ENCODE data around the gene MPLKIP.
"Not testable (repeated sequence)": the region's sequence is repeated elsewhere in the genome, so short reads cannot be mapped to it uniquely, and the experiment has no call there.

The MPLKIP gene

DNA sequence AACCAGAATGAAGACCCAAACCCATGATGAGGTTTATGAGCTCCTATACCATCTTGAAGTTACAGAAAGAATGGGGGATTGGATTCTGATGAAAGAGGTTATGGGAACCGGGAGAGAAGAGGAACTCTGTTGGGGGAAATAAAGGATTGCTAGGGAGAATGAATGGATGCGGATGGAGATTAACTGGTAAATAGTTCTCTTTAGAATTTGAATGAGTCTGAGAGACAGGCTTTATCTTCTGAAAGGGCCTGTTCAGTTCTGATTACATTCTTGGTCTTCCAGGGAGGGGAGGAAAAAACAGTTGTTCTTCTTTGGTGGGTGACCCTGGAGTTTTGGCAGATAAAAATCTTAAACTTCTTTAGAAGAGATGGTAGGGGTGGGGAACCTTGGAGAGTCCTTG is 14.2 kb upstream of the MPLKIP start:
- Histone ChIP-seq H3K36me3 (ENCODE audit: control insufficient read depth, insufficient read depth, low read length) (no peaks in the 10 kb centered on the region), H3K4me1 (ENCODE audit: control insufficient read depth, insufficient read depth, low read length) (no peaks in the 10 kb centered on the region), H3K27me3 (ENCODE audit: control insufficient read depth, insufficient read depth, low read length) (no peaks in the 10 kb centered on the region), H3K4me3 (ENCODE audit: low read length) (no peak overlapping the region), H3K9ac (ENCODE audit: low read length) (no peak overlapping the region), H3K27ac (ENCODE audit: low read depth, low read length) (no peak overlapping the region)

DNA sequence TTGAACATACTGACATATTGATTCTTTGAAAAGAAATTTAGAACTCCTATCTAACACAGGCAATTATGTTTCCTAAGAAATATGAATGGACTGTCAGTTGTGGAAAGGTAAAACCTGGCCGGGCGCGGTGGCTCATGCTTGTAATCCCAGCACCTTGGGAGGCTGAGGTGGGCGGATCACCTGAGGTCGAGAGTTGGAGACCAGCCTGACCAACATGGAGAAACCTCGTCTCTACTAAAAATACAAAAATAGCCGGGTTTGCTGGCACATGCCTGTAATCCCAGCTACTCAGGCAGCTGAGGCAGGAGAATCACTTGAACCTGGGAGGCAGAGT is 13.8 kb upstream of the MPLKIP start:
- not testable (repeated sequence) for H3K4me1 ChIP-seq (ENCODE audit: control insufficient read depth, insufficient read depth, low read length); H3K36me3 ChIP-seq (ENCODE audit: control insufficient read depth, insufficient read depth, low read length); H3K27ac ChIP-seq (ENCODE audit: low read depth, low read length); H3K9ac ChIP-seq (ENCODE audit: low read length); H3K27me3 ChIP-seq (ENCODE audit: control insufficient read depth, insufficient read depth, low read length); H3K4me3 ChIP-seq (ENCODE audit: low read length)

DNA sequence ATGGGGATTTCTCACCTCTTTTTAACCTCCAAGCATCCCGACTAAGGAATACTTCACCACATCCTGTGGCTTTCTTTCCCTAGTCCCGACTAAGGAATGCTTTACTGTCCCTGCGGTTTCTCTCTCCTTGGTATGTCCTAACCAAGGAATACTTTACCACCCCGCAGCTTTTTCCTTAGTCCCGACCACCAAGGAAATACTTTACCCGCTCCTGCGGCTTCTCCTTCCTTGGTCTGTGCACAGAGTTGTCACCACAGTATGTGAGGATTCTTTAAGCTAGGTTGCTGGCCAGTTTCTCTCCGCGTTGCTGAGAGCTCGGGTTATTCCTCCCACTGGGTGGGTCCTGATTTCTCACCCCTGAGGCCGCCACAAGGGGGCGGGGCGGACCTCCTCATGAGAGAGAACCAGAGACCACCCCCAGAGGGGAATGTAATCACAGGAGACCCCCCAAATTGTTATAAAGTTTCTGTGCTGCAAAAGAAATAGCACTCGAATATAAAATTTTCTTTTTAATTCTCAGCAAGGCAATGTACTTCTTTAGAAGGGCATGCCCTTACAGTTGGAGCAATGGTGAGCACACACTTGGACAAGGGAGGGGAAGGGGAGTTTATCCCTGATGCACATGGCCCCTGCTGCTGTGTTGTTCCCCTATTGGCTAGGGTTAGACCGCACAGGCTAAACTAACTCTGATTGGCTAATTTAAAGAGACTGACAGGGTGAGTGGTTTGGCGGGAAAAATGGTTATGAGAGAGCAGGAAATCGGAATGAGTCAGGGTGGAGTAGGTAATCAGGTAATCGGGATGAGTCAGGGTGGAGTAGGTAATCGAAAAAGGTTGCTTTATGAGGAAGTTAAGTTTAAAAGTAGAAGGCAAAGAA is 13.2 kb upstream of the MPLKIP start:
- H3K4me1 ChIP-seq (ENCODE audit: control insufficient read depth, insufficient read depth, low read length), result no peaks in the 10 kb centered on the region
- H3K27me3 ChIP-seq (ENCODE audit: control insufficient read depth, insufficient read depth, low read length), result no peaks in the 10 kb centered on the region
- H3K36me3 ChIP-seq (ENCODE audit: control insufficient read depth, insufficient read depth, low read length), result no peaks in the 10 kb centered on the region
- no peak overlapping the region for H3K9ac ChIP-seq (ENCODE audit: low read length)
- H3K27ac ChIP-seq (ENCODE audit: low read depth, low read length), result no peak overlapping the region
- H3K4me3 ChIP-seq (ENCODE audit: low read length), result no peak overlapping the region

DNA sequence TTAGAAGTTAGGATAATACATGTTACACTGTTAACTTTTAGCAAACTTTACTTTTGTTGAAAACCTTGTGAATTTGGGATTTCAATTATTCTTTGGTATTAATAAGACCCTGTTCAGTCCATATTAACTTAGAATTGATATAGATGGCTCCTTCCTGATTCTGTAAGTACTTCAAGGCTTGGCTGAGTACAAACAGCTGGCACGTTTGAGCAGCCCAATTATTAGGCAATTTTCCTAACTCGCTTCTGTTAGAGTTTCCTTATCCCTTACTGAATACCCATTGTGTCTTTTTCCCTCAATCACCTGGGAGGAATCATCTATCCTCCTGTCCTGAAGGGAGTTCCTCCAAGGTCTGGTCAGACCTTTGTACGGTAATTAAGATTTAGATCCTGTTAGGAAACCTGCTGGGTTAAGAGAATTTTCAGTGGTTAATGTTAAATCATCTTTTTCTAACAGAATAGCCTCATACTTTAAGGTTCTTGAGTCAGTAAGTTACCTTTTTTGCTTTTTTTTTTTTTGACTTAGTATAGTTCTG is 11.2 kb upstream of the MPLKIP start:
- H3K36me3 ChIP-seq (ENCODE audit: control insufficient read depth, insufficient read depth, low read length); H3K27me3 ChIP-seq (ENCODE audit: control insufficient read depth, insufficient read depth, low read length); H3K4me1 ChIP-seq (ENCODE audit: control insufficient read depth, insufficient read depth, low read length); H3K9ac ChIP-seq (ENCODE audit: low read length); H3K4me3 ChIP-seq (ENCODE audit: low read length); H3K27ac ChIP-seq (ENCODE audit: low read depth, low read length): not testable (repeated sequence)

DNA sequence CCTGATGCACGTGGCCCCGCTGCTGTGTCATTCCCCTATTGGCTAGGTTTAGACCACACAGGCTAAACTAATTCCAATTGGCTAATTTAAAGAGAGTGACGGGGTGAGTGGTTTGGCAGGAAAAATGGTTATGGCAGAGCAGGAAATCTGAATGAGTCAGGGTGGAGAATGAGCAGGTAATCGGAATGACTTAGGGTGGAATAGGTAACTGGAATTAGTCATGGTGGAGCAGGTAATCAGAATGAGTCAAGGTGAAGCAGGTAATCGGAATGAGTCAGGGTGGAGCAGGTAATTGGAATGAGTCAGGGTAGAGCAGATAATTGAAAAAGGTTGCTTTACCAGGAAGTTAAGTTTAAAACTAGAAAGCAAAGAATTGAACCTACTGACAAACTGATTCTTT is 7.5 kb upstream of the MPLKIP start:
- not testable (repeated sequence) for H3K27ac ChIP-seq (ENCODE audit: low read depth, low read length)

DNA sequence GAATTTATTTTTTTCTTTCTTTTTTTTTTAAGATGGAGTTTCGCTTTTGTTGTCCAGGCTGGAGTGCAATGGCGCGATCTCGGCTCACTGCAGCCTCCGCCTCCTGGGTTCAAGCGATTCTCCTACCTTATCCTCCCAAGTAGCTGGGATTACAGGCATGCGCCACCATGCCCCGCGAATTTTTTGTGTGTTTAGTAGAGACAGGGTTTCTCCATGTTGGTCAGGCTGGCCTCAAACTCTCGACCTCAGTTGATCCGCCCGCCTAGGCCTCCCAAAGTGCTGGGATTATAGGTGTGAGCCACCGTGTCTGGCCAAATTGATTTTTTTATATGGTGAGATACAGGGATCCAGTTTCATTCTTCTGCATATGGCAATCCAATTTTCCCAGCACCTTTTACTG is 5.5 kb upstream of the MPLKIP start:
- H3K4me3 ChIP-seq (ENCODE audit: low read length); H3K36me3 ChIP-seq (ENCODE audit: control insufficient read depth, insufficient read depth, low read length); H3K27me3 ChIP-seq (ENCODE audit: control insufficient read depth, insufficient read depth, low read length); H3K27ac ChIP-seq (ENCODE audit: low read depth, low read length); H3K9ac ChIP-seq (ENCODE audit: low read length); H3K4me1 ChIP-seq (ENCODE audit: control insufficient read depth, insufficient read depth, low read length): not testable (repeated sequence)

More for the DNA sequence above, 7.5 kb upstream of the MPLKIP start:
- not testable (repeated sequence) for H3K4me3 ChIP-seq (ENCODE audit: low read length); H3K36me3 ChIP-seq (ENCODE audit: control insufficient read depth, insufficient read depth, low read length); H3K4me1 ChIP-seq (ENCODE audit: control insufficient read depth, insufficient read depth, low read length); H3K9ac ChIP-seq (ENCODE audit: low read length); H3K27me3 ChIP-seq (ENCODE audit: control insufficient read depth, insufficient read depth, low read length)

DNA sequence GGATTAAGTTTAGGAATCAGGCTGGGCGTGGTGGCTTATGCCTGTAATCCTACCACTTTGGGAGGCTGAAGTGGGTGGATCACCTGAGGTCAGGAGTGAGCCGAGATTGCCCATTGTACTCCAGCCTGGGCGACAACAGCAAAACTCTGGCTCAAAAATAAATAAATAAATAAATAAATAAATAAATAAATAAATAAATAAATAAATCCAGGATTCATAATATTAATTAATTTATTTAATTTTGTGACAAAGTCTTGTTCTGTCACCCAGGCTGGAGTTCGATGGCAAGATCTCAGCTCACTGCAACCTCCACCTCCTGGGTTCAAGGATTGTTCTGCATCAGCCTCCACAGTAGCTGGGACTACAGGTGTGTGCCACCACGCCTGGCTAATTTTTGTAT is 4.6 kb upstream of the MPLKIP start:
- Histone ChIP-seq H3K4me3 (ENCODE audit: low read length) (no peak overlapping the region), H3K4me1 (ENCODE audit: control insufficient read depth, insufficient read depth, low read length) (no peaks in the 10 kb centered on the region), H3K27me3 (ENCODE audit: control insufficient read depth, insufficient read depth, low read length) (no peaks in the 10 kb centered on the region), H3K27ac (ENCODE audit: low read depth, low read length) (no peak overlapping the region), H3K9ac (ENCODE audit: low read length) (no peak overlapping the region), H3K36me3 (ENCODE audit: control insufficient read depth, insufficient read depth, low read length) (no peaks in the 10 kb centered on the region)

DNA sequence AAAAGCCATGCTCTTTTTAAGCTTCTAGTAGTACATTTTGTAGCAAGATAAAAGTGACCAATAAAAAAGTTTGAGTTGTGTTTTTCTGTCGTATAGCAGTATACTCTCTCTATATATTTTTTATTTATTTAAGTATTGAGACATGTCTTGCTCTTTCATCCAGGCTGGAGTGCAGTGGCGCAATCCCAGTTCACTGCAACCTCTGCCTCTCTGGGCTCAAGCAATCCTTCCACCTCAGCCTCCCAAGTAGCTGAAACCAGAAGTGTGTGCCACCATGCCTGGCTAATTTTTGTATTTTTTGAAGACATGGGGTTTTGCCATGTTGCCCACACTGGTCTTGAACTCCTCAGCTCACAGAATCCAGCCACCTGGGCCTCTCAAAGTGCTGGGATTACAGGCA is 3.1 kb upstream of the MPLKIP start:
- Histone ChIP-seq H3K27ac (ENCODE audit: low read depth, low read length) (no peak overlapping the region), H3K36me3 (ENCODE audit: control insufficient read depth, insufficient read depth, low read length) (no peaks in the 10 kb centered on the region), H3K27me3 (ENCODE audit: control insufficient read depth, insufficient read depth, low read length) (no peaks in the 10 kb centered on the region), H3K4me3 (ENCODE audit: low read length) (no peak overlapping the region), H3K9ac (ENCODE audit: low read length) (no peak overlapping the region), H3K4me1 (ENCODE audit: control insufficient read depth, insufficient read depth, low read length) (peaks cover 8% of the 10 kb centered on the region)

DNA sequence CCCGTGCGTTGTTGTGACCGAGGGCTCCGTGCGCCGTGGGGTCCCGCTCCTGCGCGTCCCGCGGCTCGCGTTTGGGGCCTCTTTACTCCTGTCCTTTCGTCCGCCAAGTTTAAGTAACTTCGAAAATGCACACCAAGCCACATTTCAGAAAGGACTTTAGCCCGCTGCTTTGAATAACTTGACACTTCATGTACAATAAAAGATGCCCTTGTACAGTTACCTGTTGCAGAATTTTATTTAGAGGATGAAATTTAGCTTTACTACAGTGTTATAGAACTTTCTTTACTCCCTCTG is 842 bp upstream of the MPLKIP start:
- Histone ChIP-seq H3K4me3 (ENCODE audit: low read length) (peak overlapping the region; percentile 93), H3K36me3 (ENCODE audit: control insufficient read depth, insufficient read depth, low read length) (no peaks in the 10 kb centered on the region), H3K27ac (ENCODE audit: low read depth, low read length) (peak overlapping the region; percentile 93), H3K9ac (ENCODE audit: low read length) (no peak overlapping the region), H3K4me1 (ENCODE audit: control insufficient read depth, insufficient read depth, low read length) (peaks cover 9% of the 10 kb centered on the region), H3K27me3 (ENCODE audit: control insufficient read depth, insufficient read depth, low read length) (no peaks in the 10 kb centered on the region)

DNA sequence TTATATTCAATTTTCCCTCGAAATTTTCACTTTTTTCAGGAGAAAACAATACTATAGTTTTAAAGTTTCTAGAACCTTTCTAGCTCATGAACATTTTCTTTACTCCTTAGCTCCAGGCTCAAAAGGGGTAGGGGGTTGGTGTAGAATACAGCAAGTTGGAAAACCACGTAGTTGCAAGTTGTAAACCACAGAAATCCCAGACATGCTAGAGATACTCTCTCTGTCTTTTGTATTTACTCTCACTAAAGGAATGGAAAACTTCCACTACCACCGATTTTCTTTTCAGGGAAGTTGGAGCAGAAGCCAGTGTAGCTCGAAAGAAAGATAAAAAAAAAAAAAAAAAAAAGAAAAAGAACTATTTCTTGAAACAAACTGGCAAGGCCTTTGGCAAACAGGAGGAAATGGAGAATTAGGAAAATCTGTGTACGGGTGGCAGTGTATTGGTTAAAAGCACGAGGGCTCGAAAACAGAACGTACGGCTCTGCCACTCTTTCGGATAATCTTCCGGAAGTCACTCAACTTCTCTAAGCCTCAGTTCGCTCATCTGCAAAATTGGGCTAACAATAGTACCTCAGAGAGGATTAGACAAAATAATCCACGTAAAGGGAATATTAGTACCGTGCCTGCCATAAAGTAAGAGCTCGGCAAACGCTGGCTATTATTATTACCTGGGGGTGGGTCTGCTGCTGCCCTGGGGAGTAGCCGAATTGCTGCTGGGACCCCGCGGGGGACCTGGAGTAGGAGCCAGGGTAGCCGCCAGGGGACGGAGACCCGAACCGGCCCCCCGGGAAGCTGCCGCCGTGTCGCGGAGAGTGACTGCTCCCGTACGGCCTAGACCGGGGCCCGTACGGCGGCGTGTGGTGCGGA is 628 bp downstream of the MPLKIP start:
- H3K4me1 ChIP-seq (ENCODE audit: control insufficient read depth, insufficient read depth, low read length), result peaks cover 9% of the 10 kb centered on the region
- peak overlapping the region; percentile 93 for H3K27ac ChIP-seq (ENCODE audit: low read depth, low read length)

DNA sequence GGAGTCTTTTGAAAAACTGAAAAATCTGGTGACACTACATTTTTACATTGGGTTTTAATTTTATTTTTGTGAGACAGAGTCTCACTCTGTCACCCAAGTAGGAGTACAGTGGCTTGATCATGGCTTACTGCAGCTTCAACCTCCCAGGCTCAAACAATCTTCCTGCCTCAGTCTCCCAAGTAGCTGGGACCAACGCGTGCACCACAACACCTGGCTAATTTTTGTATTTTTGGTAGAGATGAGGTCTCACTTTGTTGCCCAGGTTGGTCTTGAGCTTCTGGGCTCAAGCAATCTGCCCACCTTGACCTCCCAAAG is 11.5 kb downstream of the MPLKIP start:
- Histone ChIP-seq H3K27me3 (ENCODE audit: control insufficient read depth, insufficient read depth, low read length) (no peaks in the 10 kb centered on the region), H3K27ac (ENCODE audit: low read depth, low read length) (no peak overlapping the region), H3K9ac (ENCODE audit: low read length) (no peak overlapping the region), H3K36me3 (ENCODE audit: control insufficient read depth, insufficient read depth, low read length) (no peaks in the 10 kb centered on the region), H3K4me1 (ENCODE audit: control insufficient read depth, insufficient read depth, low read length) (no peaks in the 10 kb centered on the region), H3K4me3 (ENCODE audit: low read length) (no peak overlapping the region)

More for the DNA sequence above, 628 bp downstream of the MPLKIP start:
- no peaks in the 10 kb centered on the region for H3K27me3 ChIP-seq (ENCODE audit: control insufficient read depth, insufficient read depth, low read length)
- H3K4me3 ChIP-seq (ENCODE audit: low read length), result peak overlapping the region; percentile 93
- H3K36me3 ChIP-seq (ENCODE audit: control insufficient read depth, insufficient read depth, low read length), result no peaks in the 10 kb centered on the region
- H3K9ac ChIP-seq (ENCODE audit: low read length), result peak overlapping the region; percentile 81

DNA sequence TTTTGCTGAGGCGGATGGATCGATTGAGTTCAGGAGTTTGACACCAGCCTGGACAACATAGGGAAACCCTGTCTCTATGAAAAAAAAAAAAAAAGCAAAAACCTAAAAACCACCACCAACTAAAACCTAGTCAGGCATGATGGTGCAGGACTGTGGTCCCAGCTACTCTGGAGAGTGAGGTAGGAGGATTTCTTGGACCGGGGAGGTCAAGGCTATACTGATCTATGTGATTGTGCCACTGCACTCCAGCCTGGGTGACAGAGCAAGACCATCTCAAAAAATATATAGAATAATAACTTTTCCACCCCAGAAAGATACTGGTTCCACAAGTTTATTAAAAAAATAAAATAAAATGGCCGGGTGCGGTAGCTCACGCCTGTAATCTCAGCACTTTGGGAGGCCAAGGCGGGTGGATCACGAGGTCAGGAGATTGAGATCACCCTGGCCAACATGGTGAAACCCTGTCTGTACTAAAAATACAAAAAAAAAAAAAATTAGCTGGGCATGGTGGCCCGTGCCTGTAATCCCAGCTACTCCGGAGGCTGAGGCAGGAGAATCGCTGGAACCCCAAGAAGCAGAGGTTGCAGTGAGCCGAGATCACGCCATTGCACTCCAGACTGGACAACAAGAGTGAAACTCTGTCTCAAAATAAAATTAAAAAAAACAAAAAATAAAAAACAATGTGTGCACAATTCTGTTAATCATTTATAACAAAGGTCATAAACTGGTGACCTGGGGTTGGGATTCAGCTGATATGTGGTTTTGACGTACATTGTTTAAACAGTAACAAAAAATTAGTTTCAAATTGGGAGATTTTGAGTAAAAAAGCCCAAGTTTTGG is 12.1 kb downstream of the MPLKIP start:
- not testable (repeated sequence) for H3K4me3 ChIP-seq (ENCODE audit: low read length); H3K27me3 ChIP-seq (ENCODE audit: control insufficient read depth, insufficient read depth, low read length); H3K4me1 ChIP-seq (ENCODE audit: control insufficient read depth, insufficient read depth, low read length); H3K27ac ChIP-seq (ENCODE audit: low read depth, low read length); H3K36me3 ChIP-seq (ENCODE audit: control insufficient read depth, insufficient read depth, low read length); H3K9ac ChIP-seq (ENCODE audit: low read length)

Measured in rectal smooth muscle tissue (tissue), 1 donor.